Right ventricle myocardium superior (tissue), 1 donor: Measurements from ENCODE around the gene PREB. TPM values are rescaled to one million over a fixed set of nuclear protein-coding genes. Genes with fewer than 3 reads are reported as not detected.
A peak's percentile ranks its signal among the peaks of the same experiment; 100 is the strongest.

Experiments used
- ATAC-seq: fragments of 200-7000 bp; cut with Tn5 transposase; one replicate; pipeline ENCODE4 v1.9.1; 2020; ENCODE audit warnings: mild to moderate bottlenecking; ENCODE audit not compliant: poor library complexity
- DNase-seq: peaks from one replicate; pipeline ENCODE4 v3.0.0-alpha.2; 2020
- intact Hi-C: fragments of 100-400 bp; cut with DNase I; formaldehyde crosslinking; loops from one replicate; pipeline ENCODE4 v1.11.2; 2022
- total RNA-seq: library from RNA; stranded (reverse); fragmentation: NEBNext Ultra II Directional; extraction: Animal tissue kit (Norgen Biotek cat#: 25700); gene quantifications from one replicate; pipeline ENCODE4 v1.2.1, GENCODE V29; 2021
- donor health status: DM: no; HTN: yes; CAD: no; lungs with severe emphysema.

Gene PREB
- total RNA-seq, 1 donor from 2014 or later = 50.6 TPM

- ATAC-seq (no peak), DNase-seq (no peak)
- intact Hi-C loops = no loop called here
Measured at GRCh38 chr2:27108221-27108620, 26.2 kb downstream of the PREB start.

- intact Hi-C loops = no loop called here
- DNase-seq (no peak), ATAC-seq (no peak)
Measured at GRCh38 chr2:27105981-27106380, 28.5 kb downstream of the PREB start.

GRCh38 chr2:27102329-27102728 lies 32.1 kb downstream of the PREB start:
- no peak for DNase-seq
- intact Hi-C loops = loop anchor here (5.0 kb wide), 1 partner anchor 175 kb away; the partner anchor contains the start of gene DNAJC5G
- ATAC-seq = no peak

- ATAC-seq (no peak), DNase-seq (no peak)
- intact Hi-C loops = loop anchor here (5.0 kb wide), 1 partner anchor 177 kb away; the partner anchor contains the start of gene DNAJC5G
Measured at GRCh38 chr2:27100036-27100435, 34.4 kb downstream of the PREB start.

- ATAC-seq (no peak), DNase-seq (no peak)
- intact Hi-C loops = loop anchor here (5.0 kb wide), 1 partner anchor 93 kb away; no protein-coding TSS in a partner anchor
Measured at GRCh38 chr2:27099334-27099955, 35.0 kb downstream of the PREB start.

- intact Hi-C loops = loop anchor here (5.0 kb wide), 1 partner anchor 95 kb away; no protein-coding TSS in a partner anchor
- ATAC-seq = no peak
- DNase-seq = no peak
Measured at GRCh38 chr2:27097341-27097740, 37.1 kb downstream of the PREB start.

GRCh38 chr2:27096748-27097297 lies 37.6 kb downstream of the PREB start:
- DNase-seq (no peak), ATAC-seq (peak; percentile 25)
- intact Hi-C loops = loop anchor here (5.0 kb wide), 1 partner anchor 95 kb away; no protein-coding TSS in a partner anchor

- peak; percentile 73 for DNase-seq
- intact Hi-C loops = loop anchor here (5.0 kb wide), 1 partner anchor 96 kb away; no protein-coding TSS in a partner anchor
- peak; percentile 90 for ATAC-seq
Measured at GRCh38 chr2:27095745-27096651, 38.4 kb downstream of the PREB start.

GRCh38 chr2:27095427-27095744 lies 39.0 kb downstream of the PREB start:
- no peak for ATAC-seq
- intact Hi-C loops = loop anchor here (5.0 kb wide), 1 partner anchor 97 kb away; no protein-coding TSS in a partner anchor
- DNase-seq = no peak

- DNase-seq = no peak
- intact Hi-C loops = no loop called here
- ATAC-seq = no peak
Measured at GRCh38 chr2:27094353-27094984, 40.0 kb downstream of the PREB start.

GRCh38 chr2:27093430-27094352 lies 40.7 kb downstream of the PREB start:
- ATAC-seq (no peak), DNase-seq (no peak)
- intact Hi-C loops = no loop called here

- DNase-seq = no peak
- no peak for ATAC-seq
- intact Hi-C loops = no loop called here
Measured at GRCh38 chr2:27092696-27093429, 41.6 kb downstream of the PREB start.

GRCh38 chr2:27091746-27092695 lies 42.4 kb downstream of the PREB start:
- intact Hi-C loops = no loop called here
- no peak for ATAC-seq
- DNase-seq = no peak

GRCh38 chr2:27089111-27089954 lies 45.1 kb downstream of the PREB start:
- ATAC-seq = no peak
- DNase-seq = no peak
- intact Hi-C loops = loop anchor here (10.0 kb wide), 1 partner anchor 55 kb away; the partner anchor contains the start of gene TMEM214

- ATAC-seq (no peak), DNase-seq (no peak)
- intact Hi-C loops = loop anchor here (10.0 kb wide), 1 partner anchor 54 kb away; the partner anchor contains the start of gene TMEM214
Measured at GRCh38 chr2:27088634-27089033, 45.8 kb downstream of the PREB start.
